Body of pancreas (tissue), 4 donors: Measurements from ENCODE around the gene E2F2.

Experiments
- CTCF ChIP-seq, 7 experiments: fragments of 450-650 bp in 4 of 7; fragments of 200-600 bp in 3 of 7; sonication (generic) in 3 of 7; IDR thresholded peaks; one replicate each; pipeline ENCODE4 v1.5.1; 2016 to 2019; ENCODE audit warnings: antibody characterized with exemption in 7 of 7
- POLR2A ChIP-seq, 3 donors: fragments of 450-650 bp; IDR thresholded peaks; one replicate each; pipeline ENCODE4 v1.6.1; 2016; ENCODE audit warnings: antibody characterized with exemption in 3 of 3, mild to moderate bottlenecking in 2 of 3

- no peak for TF ChIP-seq CTCF (IDR thresholded peaks at IDR 0.05)
- TF ChIP-seq POLR2A (IDR thresholded peaks at IDR 0.05) = no peak
Observed at GRCh38 chr1:23466423-23466989, 64.5 kb downstream of the E2F2 start.
